Activated T-cell treated with anti-CD3 and anti-CD28 coated beads, Interleukin-2, amount 50 U/mL, for 24 hours (primary cell): ENCODE results near the gene TMEM231.

Experiments
- DNase-seq: peaks from one replicate; pipeline ENCODE4 v3.0.0-alpha.2; 2020
- H3K27ac Mint-ChIP-seq: 2 replicates; pipeline ENCODE4 v1.8.0; 2020; ENCODE audit warnings: mild to moderate bottlenecking, mixed read lengths
- H3K27me3 Mint-ChIP-seq: 2 replicates; pipeline ENCODE4 v1.8.0; 2020; ENCODE audit warnings: mixed read lengths
- H3K36me3 Mint-ChIP-seq: 2 replicates; pipeline ENCODE4 v1.8.0; 2020; ENCODE audit warnings: low read depth, mixed read lengths
- H3K4me1 Mint-ChIP-seq: 2 replicates; pipeline ENCODE4 v1.8.0; 2020; ENCODE audit warnings: low read depth, mixed read lengths
- H3K4me3 Mint-ChIP-seq: 2 replicates; pipeline ENCODE4 v1.8.0; 2020; ENCODE audit warnings: mild to moderate bottlenecking, moderate library complexity, mixed read lengths
- H3K9me3 Mint-ChIP-seq: 2 replicates; pipeline ENCODE4 v1.8.0; 2020; ENCODE audit warnings: mixed read lengths

TMEM231 gene

GRCh38 chr16:75576384-75576811, 20.3 kb upstream of the TMEM231 start:
- H3K4me3 Mint-ChIP-seq, result no peak overlapping the region
- H3K36me3 Mint-ChIP-seq, result peaks cover 85% of the 10 kb centered on the region
- H3K27me3 Mint-ChIP-seq, result no peaks in the 10 kb centered on the region
- peak overlapping the region; percentile 31 for H3K27ac Mint-ChIP-seq
- H3K4me1 Mint-ChIP-seq, result peaks cover 36% of the 10 kb centered on the region
- no peaks in the 10 kb centered on the region for H3K9me3 Mint-ChIP-seq
- no peak for DNase-seq

GRCh38 chr16:75575958-75576357, 19.9 kb upstream of the TMEM231 start:
- no peak for DNase-seq
- Mint-ChIP-seq H3K4me3 (no peak overlapping the region), H3K27ac (peak overlapping the region; percentile 31), H3K27me3 (no peaks in the 10 kb centered on the region), H3K4me1 (peaks cover 40% of the 10 kb centered on the region), H3K9me3 (no peaks in the 10 kb centered on the region), H3K36me3 (peaks cover 87% of the 10 kb centered on the region)

- H3K4me3 Mint-ChIP-seq, result no peak overlapping the region
- peaks cover 89% of the 10 kb centered on the region for H3K36me3 Mint-ChIP-seq
- peaks cover 45% of the 10 kb centered on the region for H3K4me1 Mint-ChIP-seq
- peak overlapping the region; percentile 27 for H3K27ac Mint-ChIP-seq
- no peaks in the 10 kb centered on the region for H3K9me3 Mint-ChIP-seq
- no peak for DNase-seq
- no peaks in the 10 kb centered on the region for H3K27me3 Mint-ChIP-seq
Measured at GRCh38 chr16:75573955-75574354, 17.9 kb upstream of the TMEM231 start.

- H3K9me3 Mint-ChIP-seq, result no peaks in the 10 kb centered on the region
- no peaks in the 10 kb centered on the region for H3K27me3 Mint-ChIP-seq
- peaks cover 90% of the 10 kb centered on the region for H3K36me3 Mint-ChIP-seq
- no peak overlapping the region for H3K4me3 Mint-ChIP-seq
- peak overlapping the region; percentile 22 for H3K27ac Mint-ChIP-seq
- DNase-seq, result no peak
- peaks cover 50% of the 10 kb centered on the region for H3K4me1 Mint-ChIP-seq
Measured at GRCh38 chr16:75572864-75573542, 17.0 kb upstream of the TMEM231 start.

GRCh38 chr16:75570396-75571065, 14.5 kb upstream of the TMEM231 start:
- Mint-ChIP-seq H3K4me1 (peaks cover 57% of the 10 kb centered on the region), H3K27me3 (no peaks in the 10 kb centered on the region), H3K9me3 (no peaks in the 10 kb centered on the region), H3K27ac (peak overlapping the region; percentile 82), H3K4me3 (no peak overlapping the region), H3K36me3 (peaks cover 78% of the 10 kb centered on the region)
- no peak for DNase-seq

- H3K4me3 Mint-ChIP-seq, result peak overlapping the region; percentile 97
- peaks cover 59% of the 10 kb centered on the region for H3K4me1 Mint-ChIP-seq
- no peak for DNase-seq
- H3K9me3 Mint-ChIP-seq, result no peaks in the 10 kb centered on the region
- H3K27me3 Mint-ChIP-seq, result peaks cover 9% of the 10 kb centered on the region
- peak overlapping the region; percentile 84 for H3K27ac Mint-ChIP-seq
- peaks cover 56% of the 10 kb centered on the region for H3K36me3 Mint-ChIP-seq
Measured at GRCh38 chr16:75567911-75568310, 11.9 kb upstream of the TMEM231 start.

- Mint-ChIP-seq H3K4me3 (peak overlapping the region; percentile 97), H3K36me3 (peaks cover 45% of the 10 kb centered on the region), H3K27ac (peak overlapping the region; percentile 84), H3K27me3 (peaks cover 14% of the 10 kb centered on the region), H3K9me3 (no peaks in the 10 kb centered on the region), H3K4me1 (peaks cover 52% of the 10 kb centered on the region)
- peak; percentile 48 for DNase-seq
Measured at GRCh38 chr16:75566758-75567255, 10.8 kb upstream of the TMEM231 start.

GRCh38 chr16:75566040-75566757, 10.1 kb upstream of the TMEM231 start, which contains the start of gene GABARAPL2:
TSS of gene GABARAPL2 (plus strand) at chr16:75566379. CDS start at chr16:75566487, 108 bp downstream.
- DNase-seq, result peak; percentile 95
- H3K4me3 Mint-ChIP-seq, result peak within 1 kb of the TSS; percentile 97
- peaks cover 51% of the 10 kb centered on the region for H3K4me1 Mint-ChIP-seq
- peaks cover 39% of the 10 kb centered on the region for H3K36me3 Mint-ChIP-seq
- H3K27ac Mint-ChIP-seq, result peak within 1 kb of the TSS; percentile 98
- H3K9me3 Mint-ChIP-seq, result no peaks in the 10 kb centered on the region
- peaks cover 14% of the 10 kb centered on the region for H3K27me3 Mint-ChIP-seq

GRCh38 chr16:75565640-75566039, 9.6 kb upstream of the TMEM231 start:
- Mint-ChIP-seq H3K27me3 (peaks cover 14% of the 10 kb centered on the region), H3K9me3 (no peaks in the 10 kb centered on the region), H3K36me3 (peaks cover 35% of the 10 kb centered on the region), H3K4me1 (peaks cover 50% of the 10 kb centered on the region), H3K4me3 (peak overlapping the region; percentile 97), H3K27ac (peak overlapping the region; percentile 98)
- DNase-seq, result no peak

- Mint-ChIP-seq H3K4me3 (no peak overlapping the region), H3K4me1 (peaks cover 17% of the 10 kb centered on the region), H3K27ac (no peak overlapping the region), H3K9me3 (no peaks in the 10 kb centered on the region), H3K27me3 (peaks cover 16% of the 10 kb centered on the region), H3K36me3 (peaks cover 2% of the 10 kb centered on the region)
- no peak for DNase-seq
Measured at GRCh38 chr16:75559564-75560372, 3.7 kb upstream of the TMEM231 start.

GRCh38 chr16:75558846-75559401, 2.9 kb upstream of the TMEM231 start:
- Mint-ChIP-seq H3K27ac (no peak overlapping the region), H3K36me3 (peaks cover 2% of the 10 kb centered on the region), H3K4me3 (no peak overlapping the region), H3K9me3 (no peaks in the 10 kb centered on the region), H3K27me3 (peaks cover 14% of the 10 kb centered on the region), H3K4me1 (peaks cover 18% of the 10 kb centered on the region)
- no peak for DNase-seq

GRCh38 chr16:75556431-75556950, 439 bp upstream of the TMEM231 start:
- Mint-ChIP-seq H3K4me3 (peak overlapping the region; percentile 89), H3K27me3 (peaks cover 9% of the 10 kb centered on the region), H3K4me1 (peaks cover 18% of the 10 kb centered on the region), H3K9me3 (no peaks in the 10 kb centered on the region), H3K27ac (peak overlapping the region; percentile 81), H3K36me3 (peaks cover 2% of the 10 kb centered on the region)
- DNase-seq, result no peak

- Mint-ChIP-seq H3K4me1 (peaks cover 13% of the 10 kb centered on the region), H3K27me3 (peaks cover 9% of the 10 kb centered on the region), H3K9me3 (no peaks in the 10 kb centered on the region), H3K36me3 (peaks cover 2% of the 10 kb centered on the region), H3K27ac (peak overlapping the region; percentile 86), H3K4me3 (peak overlapping the region; percentile 89)
- no peak for DNase-seq
Measured at GRCh38 chr16:75555213-75555706, 792 bp downstream of the TMEM231 start.
